Hepatocyte (in vitro differentiated cells): ENCODE results near the gene GNB3. TPM values are rescaled to one million over a fixed set of nuclear protein-coding genes. Genes with fewer than 3 reads are reported as not detected.

Experiments used
- DNase-seq: peaks from one replicate; pipeline ENCODE4 v3.0.0-alpha.2; 2016; ENCODE audit warnings: low spot score
- H2AFZ ChIP-seq: fragments of 200-600 bp; sonication (generic); 2 replicates; pipeline ENCODE4 v1.6.0; 2016; ENCODE audit warnings: antibody characterized with exemption, mild to moderate bottlenecking
- H3K27ac ChIP-seq: fragments of 200-600 bp; sonication (generic); 2 replicates; pipeline ENCODE4 v1.5.1; 2016; ENCODE audit warnings: mild to moderate bottlenecking
- H3K27me3 ChIP-seq: fragments of 200-600 bp; sonication (generic); 2 replicates; pipeline ENCODE4 v1.6.1; 2016
- H3K36me3 ChIP-seq: fragments of 200-600 bp; sonication (generic); replicated peaks from 2 replicates; pipeline ENCODE4 v1.5.1; 2016; ENCODE audit warnings: low read depth; ENCODE audit not compliant: insufficient read depth
- H3K4me1 ChIP-seq: fragments of 200-600 bp; sonication (generic); 2 replicates; pipeline ENCODE4 v1.5.1; 2016; ENCODE audit warnings: mild to moderate bottlenecking, moderate library complexity; ENCODE audit not compliant: insufficient read depth
- H3K4me2 ChIP-seq: fragments of 200-600 bp; sonication (generic); 2 replicates; pipeline ENCODE4 v1.6.0; 2016
- H3K4me3 ChIP-seq: fragments of 200-600 bp; sonication (generic); 2 replicates; pipeline ENCODE4 v1.5.1; 2016; ENCODE audit warnings: mild to moderate bottlenecking
- H3K79me2 ChIP-seq: fragments of 200-600 bp; sonication (generic); 2 replicates; pipeline ENCODE4 v1.6.0; 2017; ENCODE audit warnings: mild to moderate bottlenecking
- H3K9me2 ChIP-seq: fragments of 200-600 bp; sonication (generic); replicated peaks from 2 replicates; pipeline ENCODE4 v1.6.0; 2017; ENCODE audit warnings: mild to moderate bottlenecking; ENCODE audit not compliant: insufficient read depth
- H3K9me3 ChIP-seq: fragments of 200-600 bp; sonication (generic); 2 replicates; pipeline ENCODE4 v1.5.1; 2016; ENCODE audit warnings: low read depth, mild to moderate bottlenecking
- H4K20me1 ChIP-seq: fragments of 200-600 bp; sonication (generic); 2 replicates; pipeline ENCODE4 v1.6.0; 2016; ENCODE audit warnings: mild to moderate bottlenecking; ENCODE audit not compliant: insufficient read depth, poor library complexity, severe bottlenecking
- CTCF ChIP-seq: fragments of 200-600 bp; sonication (generic); IDR thresholded peaks from 2 replicates; pipeline ENCODE4 v1.5.1; 2016; ENCODE audit warnings: antibody characterized with exemption, mild to moderate bottlenecking; ENCODE audit not compliant: poor library complexity
- EZH2 ChIP-seq: fragments of 200-600 bp; sonication (generic); IDR thresholded peaks from 2 replicates; pipeline ENCODE4 v1.6.1; 2016; ENCODE audit warnings: antibody characterized with exemption, mild to moderate bottlenecking, borderline replicate concordance
- EZH2phosphoT487 ChIP-seq: fragments of 200-600 bp; sonication (generic); IDR thresholded peaks from one replicate; pipeline ENCODE4 v1.6.1; 2018; ENCODE audit warnings: antibody characterized with exemption, mild to moderate bottlenecking, low read depth, moderate library complexity; ENCODE audit not compliant: unreplicated experiment, severe bottlenecking
- WGBS: methylation state at CpG from one replicate; pipeline ENCODE4 v1.1.6; 2016; ENCODE audit warnings: low lambda C conversion rate; ENCODE audit errors: missing lambda C conversion rate; 5-methylcytosine and 5-hydroxymethylcytosine counted together
- polyA plus RNA-seq: library from polyadenylated mRNA; unstranded; fragments of >200 nt; fragmentation: Nextera tagmentation; extraction: Ambion mirVana; gene quantifications from 2 replicates; pipeline ENCODE4 v1.2.1, GENCODE V29; 2016
- total RNA-seq: library from RNA; depleted of rRNA; stranded (reverse); fragments of >200 nt; gene quantifications from 2 replicates; pipeline ENCODE4 v1.2.3, GENCODE V29; 2014

Gene GNB3
- total and polyA plus RNA-seq, 2 experiments from 2014 or later = 2.6 to 10.2 TPM

GRCh38 chr12:6823182-6824084, 17.3 kb upstream of the GNB3 start:
- Histone ChIP-seq H3K4me3 (no peak overlapping the region), H3K4me1 (peaks cover 14% of the 10 kb centered on the region), H2AFZ (no peak overlapping the region), H3K79me2 (no peaks in the 10 kb centered on the region), H3K4me2 (no peak overlapping the region), H3K27me3 (peaks cover 5% of the 10 kb centered on the region), H3K9me3 (no peaks in the 10 kb centered on the region), H3K27ac (no peak overlapping the region), H4K20me1 (no peaks in the 10 kb centered on the region), H3K9me2 (no peaks in the 10 kb centered on the region), H3K36me3 (no peaks in the 10 kb centered on the region)
- DNase-seq = peak; percentile 6
- TF ChIP-seq EZH2 (no peak), CTCF (no peak), EZH2phosphoT487 (no peak)
- 75% methylated on average over 12 of the region's 12 CpGs for WGBS

GRCh38 chr12:6824085-6824775, 16.5 kb upstream of the GNB3 start:
- 90% methylated on average over 37 of the region's 37 CpGs for WGBS
- Histone ChIP-seq H4K20me1 (no peaks in the 10 kb centered on the region), H3K4me3 (no peak overlapping the region), H3K27ac (no peak overlapping the region), H2AFZ (no peak overlapping the region), H3K79me2 (peaks cover 6% of the 10 kb centered on the region), H3K9me2 (no peaks in the 10 kb centered on the region), H3K9me3 (no peaks in the 10 kb centered on the region), H3K27me3 (peaks cover 5% of the 10 kb centered on the region), H3K36me3 (no peaks in the 10 kb centered on the region), H3K4me2 (no peak overlapping the region), H3K4me1 (peaks cover 14% of the 10 kb centered on the region)
- TF ChIP-seq CTCF (no peak), EZH2phosphoT487 (no peak), EZH2 (no peak)
- DNase-seq = peak; percentile 6

- no peaks in the 10 kb centered on the region for H4K20me1 ChIP-seq
- no peak overlapping the region for H3K4me3 ChIP-seq
- no peak for TF ChIP-seq EZH2
- TF ChIP-seq EZH2phosphoT487 = no peak
- TF ChIP-seq CTCF = no peak
- no peak overlapping the region for H2AFZ ChIP-seq
- peaks cover 14% of the 10 kb centered on the region for H3K4me1 ChIP-seq
- no peaks in the 10 kb centered on the region for H3K9me3 ChIP-seq
- peaks cover 6% of the 10 kb centered on the region for H3K79me2 ChIP-seq
- peak overlapping the region; percentile 75 for H3K4me2 ChIP-seq
- H3K36me3 ChIP-seq = no peaks in the 10 kb centered on the region
- no peaks in the 10 kb centered on the region for H3K9me2 ChIP-seq
- 36% methylated on average over 12 of the region's 12 CpGs for WGBS
- no peak overlapping the region for H3K27ac ChIP-seq
- no peak for DNase-seq
- H3K27me3 ChIP-seq = peaks cover 5% of the 10 kb centered on the region
Measured at GRCh38 chr12:6824901-6825381, 15.8 kb upstream of the GNB3 start.
